ENCODE results near the gene PDPN. TPM values are rescaled to one million over a fixed set of nuclear protein-coding genes. Genes with fewer than 3 reads are reported as not detected.

Gene PDPN
- total RNA-seq, 2 donors from 2014 or later = 17.3 to 28.9 TPM

- H3K4me3 ChIP-seq = no peak overlapping the region
- no peak for TF ChIP-seq CTCF (IDR thresholded peaks at IDR 0.05)
- no peaks in the 10 kb centered on the region for H3K9me3 ChIP-seq
- no peak overlapping the region for H3K27ac ChIP-seq
- no peak for DNase-seq (ENCODE audit: low spot score)
- H3K36me3 ChIP-seq = no peaks in the 10 kb centered on the region
- peaks cover 0 to 13% of the 10 kb centered on the region in 2 donors for H3K4me1 ChIP-seq
- H3K27me3 ChIP-seq = no peaks in the 10 kb centered on the region
Observed at GRCh38 chr1:13620825-13621224, 37.2 kb downstream of the PDPN start.

- TF ChIP-seq CTCF (IDR thresholded peaks at IDR 0.05) = no peak
- Histone ChIP-seq H3K27me3 (no peaks in the 10 kb centered on the region), H3K36me3 (no peaks in the 10 kb centered on the region), H3K4me3 (no peak overlapping the region), H3K9me3 (no peaks in the 10 kb centered on the region), H3K27ac (no peak overlapping the region), H3K4me1 (peaks cover 0 to 13% of the 10 kb centered on the region in 2 donors)
- DNase-seq (ENCODE audit: low spot score) = no peak
Observed at GRCh38 chr1:13622446-13622845, 38.8 kb downstream of the PDPN start.

GRCh38 chr1:13623021-13623637, 39.5 kb downstream of the PDPN start:
- Histone ChIP-seq H3K27ac (no peak overlapping the region), H3K4me1 (peaks cover 0 to 13% of the 10 kb centered on the region in 2 donors), H3K36me3 (no peaks in the 10 kb centered on the region), H3K27me3 (no peaks in the 10 kb centered on the region), H3K4me3 (no peak overlapping the region), H3K9me3 (no peaks in the 10 kb centered on the region)
- no peak for DNase-seq (ENCODE audit: low spot score)
- no peak for TF ChIP-seq CTCF (IDR thresholded peaks at IDR 0.05)

- H3K36me3 ChIP-seq = no peaks in the 10 kb centered on the region
- no peaks in the 10 kb centered on the region for H3K9me3 ChIP-seq
- H3K27me3 ChIP-seq = no peaks in the 10 kb centered on the region
- no peak for DNase-seq (ENCODE audit: low spot score)
- TF ChIP-seq CTCF (IDR thresholded peaks at IDR 0.05) = no peak
- no peak overlapping the region for H3K4me3 ChIP-seq
- no peak overlapping the region for H3K27ac ChIP-seq
- H3K4me1 ChIP-seq = peaks cover 0 to 6% of the 10 kb centered on the region in 2 donors
Observed at GRCh38 chr1:13624526-13624925, 40.9 kb downstream of the PDPN start.

GRCh38 chr1:13627127-13627526, 43.5 kb downstream of the PDPN start:
- no peak overlapping the region for H3K4me3 ChIP-seq
- no peak overlapping the region for H3K27ac ChIP-seq
- TF ChIP-seq CTCF (IDR thresholded peaks at IDR 0.05) = no peak
- no peak for DNase-seq (ENCODE audit: low spot score)
- no peaks in the 10 kb centered on the region for H3K9me3 ChIP-seq
- H3K4me1 ChIP-seq = no peaks in the 10 kb centered on the region
- no peaks in the 10 kb centered on the region for H3K27me3 ChIP-seq
- H3K36me3 ChIP-seq = no peaks in the 10 kb centered on the region

- no peaks in the 10 kb centered on the region for H3K4me1 ChIP-seq
- no peaks in the 10 kb centered on the region for H3K27me3 ChIP-seq
- no peak for DNase-seq (ENCODE audit: low spot score)
- no peak overlapping the region for H3K4me3 ChIP-seq
- H3K9me3 ChIP-seq = no peaks in the 10 kb centered on the region
- no peaks in the 10 kb centered on the region for H3K36me3 ChIP-seq
- H3K27ac ChIP-seq = no peak overlapping the region
- no peak for TF ChIP-seq CTCF (IDR thresholded peaks at IDR 0.05)
Observed at GRCh38 chr1:13628218-13628617, 44.6 kb downstream of the PDPN start.

Measured in right atrium auricular region (tissue), 2 donors.